ENCODE data around the gene NSMCE4A. TPM values are rescaled to one million over a fixed set of nuclear protein-coding genes. Genes with fewer than 3 reads are reported as not detected.

NSMCE4A gene
- total RNA-seq, 2 experiments from 2014 or later: 34.2 to 36.5 TPM

DNA sequence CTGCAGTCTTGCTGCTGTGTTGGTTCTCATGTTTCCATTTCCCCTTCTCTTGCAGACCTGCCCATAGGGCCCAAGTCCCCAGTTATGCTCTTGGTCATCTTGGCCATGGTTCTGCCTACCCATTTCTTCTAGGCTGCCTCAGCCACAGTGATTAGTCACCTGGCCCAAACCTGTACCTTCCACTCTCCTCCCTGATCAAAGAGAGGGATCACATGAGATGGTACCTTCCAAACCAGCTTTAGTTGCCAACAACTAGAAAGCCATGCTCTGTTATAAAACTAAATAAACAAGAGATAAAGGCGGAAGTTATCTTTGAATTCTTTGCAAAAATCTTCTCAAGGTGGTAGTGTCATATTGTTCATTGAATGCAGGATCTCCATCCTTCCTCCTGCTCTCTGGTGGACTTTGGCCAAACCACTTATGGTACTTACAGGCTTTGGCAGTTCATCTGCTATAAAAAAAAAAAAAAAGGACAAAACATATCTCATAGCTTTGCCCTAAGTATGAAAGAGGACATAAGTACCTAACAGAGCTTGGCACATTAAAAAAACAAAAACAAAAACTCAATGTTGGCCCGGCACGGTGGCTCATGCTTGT lies 39.7 kb upstream of the NSMCE4A start:
- CTCF ChIA-PET: interaction anchor here (0.7 kb wide), 1 partner anchor 1626 kb away, joined by 4 read pairs; no protein-coding TSS in a partner anchor
- intact Hi-C loops (cut with DNase I, micrococcal nuclease): no loop called here
- POLR2A ChIA-PET: no interaction called here
- H3K4me3 Mint-ChIP-seq: no peak overlapping the region
- Histone ChIP-seq H3K9me3 (ENCODE audit: control insufficient read depth in 1 of 2, insufficient read depth in 1 of 2, low read length in 2 of 2) (no peaks in the 10 kb centered on the region), H3K36me3 (ENCODE audit: insufficient read depth, low read length) (no peaks in the 10 kb centered on the region), H3K27me3 (ENCODE audit: control insufficient read depth in 1 of 2, insufficient read depth in 2 of 2, low read length in 2 of 2) (peaks cover 0 to 3% of the 10 kb centered on the region in 2 experiments), H3K27ac (ENCODE audit: low read depth in 1 of 2, low read length in 2 of 2) (no peak overlapping the region), H3K4me3 (ENCODE audit: low read length) (no peak overlapping the region), H3K4me1 (ENCODE audit: insufficient read depth, low read length) (no peaks in the 10 kb centered on the region)
- H3K4me1 Mint-ChIP-seq (ENCODE audit: low read depth): no peaks in the 10 kb centered on the region
- no peak for ATAC-seq (ENCODE audit: poor library complexity)
- DNase-seq: no peak
- no peaks in the 10 kb centered on the region for H3K9me3 Mint-ChIP-seq
- no peaks in the 10 kb centered on the region for H3K36me3 Mint-ChIP-seq (ENCODE audit: low read depth)
- H3K27me3 Mint-ChIP-seq: peaks cover 38% of the 10 kb centered on the region
- TF ChIP-seq, protein P1, sequence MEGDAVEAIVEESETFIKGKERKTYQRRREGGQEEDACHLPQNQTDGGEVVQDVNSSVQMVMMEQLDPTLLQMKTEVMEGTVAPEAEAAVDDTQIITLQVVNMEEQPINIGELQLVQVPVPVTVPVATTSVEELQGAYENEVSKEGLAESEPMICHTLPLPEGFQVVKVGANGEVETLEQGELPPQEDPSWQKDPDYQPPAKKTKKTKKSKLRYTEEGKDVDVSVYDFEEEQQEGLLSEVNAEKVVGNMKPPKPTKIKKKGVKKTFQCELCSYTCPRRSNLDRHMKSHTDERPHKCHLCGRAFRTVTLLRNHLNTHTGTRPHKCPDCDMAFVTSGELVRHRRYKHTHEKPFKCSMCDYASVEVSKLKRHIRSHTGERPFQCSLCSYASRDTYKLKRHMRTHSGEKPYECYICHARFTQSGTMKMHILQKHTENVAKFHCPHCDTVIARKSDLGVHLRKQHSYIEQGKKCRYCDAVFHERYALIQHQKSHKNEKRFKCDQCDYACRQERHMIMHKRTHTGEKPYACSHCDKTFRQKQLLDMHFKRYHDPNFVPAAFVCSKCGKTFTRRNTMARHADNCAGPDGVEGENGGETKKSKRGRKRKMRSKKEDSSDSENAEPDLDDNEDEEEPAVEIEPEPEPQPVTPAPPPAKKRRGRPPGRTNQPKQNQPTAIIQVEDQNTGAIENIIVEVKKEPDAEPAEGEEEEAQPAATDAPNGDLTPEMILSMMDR (IDR thresholded peaks at IDR 0.05): no peak
- H3K27ac Mint-ChIP-seq: no peak overlapping the region

DNA sequence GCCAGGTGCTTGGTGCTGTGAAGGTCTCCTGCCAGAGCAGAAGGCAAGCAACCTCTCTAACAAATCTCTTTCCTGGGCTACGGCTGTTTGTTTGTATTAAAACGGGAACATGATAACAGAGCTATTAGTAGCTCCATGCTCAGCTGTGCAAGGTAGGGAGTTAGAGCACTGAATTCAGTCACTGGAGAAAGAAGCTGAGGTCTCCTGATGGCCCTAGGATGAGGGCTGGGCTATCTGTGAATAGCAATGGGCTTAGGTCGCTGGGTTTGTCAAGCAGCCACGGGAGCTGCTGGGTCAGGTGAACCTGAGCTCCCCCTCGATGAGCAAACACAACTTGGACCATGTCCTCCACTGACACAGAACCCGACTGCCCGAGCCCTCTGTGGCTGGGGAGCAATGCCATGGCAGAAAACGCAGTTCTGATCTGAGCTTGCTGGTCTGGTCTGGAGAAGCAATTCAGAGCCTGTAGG lies 38.3 kb upstream of the NSMCE4A start:
- no peak for ATAC-seq (ENCODE audit: poor library complexity)

DNA sequence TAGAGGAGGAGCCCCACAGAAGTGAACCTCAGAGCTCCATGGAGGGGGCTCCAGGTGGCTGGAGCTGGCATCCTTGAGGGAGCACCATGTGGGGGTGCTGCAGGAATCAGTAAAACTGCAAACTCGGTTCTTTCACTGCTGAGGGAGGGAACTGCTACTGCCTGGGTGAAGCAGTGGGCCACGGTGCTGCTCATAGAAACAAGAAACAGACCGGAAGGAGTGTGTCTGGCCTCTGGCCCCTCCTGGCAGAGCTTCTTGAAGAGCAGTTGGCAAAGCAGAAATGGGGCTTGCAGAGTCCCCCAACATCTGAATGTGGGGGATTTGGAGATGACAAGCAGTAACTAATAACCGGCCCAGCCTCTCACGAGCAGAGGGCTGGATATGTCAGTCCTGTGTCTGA lies 37.7 kb upstream of the NSMCE4A start:
- ChIA-PET POLR2A (interaction anchor here (0.6 kb wide), 1 partner anchor 14 kb away, joined by 4 read pairs; no protein-coding TSS in a partner anchor), CTCF (no interaction called here)
- H3K27me3 Mint-ChIP-seq: peaks cover 41% of the 10 kb centered on the region

More for the DNA sequence above, 38.3 kb upstream of the NSMCE4A start:
- Mint-ChIP-seq H3K4me1 (ENCODE audit: low read depth) (no peaks in the 10 kb centered on the region), H3K9me3 (no peaks in the 10 kb centered on the region), H3K27ac (no peak overlapping the region), H3K4me3 (no peak overlapping the region), H3K36me3 (ENCODE audit: low read depth) (no peaks in the 10 kb centered on the region), H3K27me3 (peaks cover 38% of the 10 kb centered on the region)
- CTCF ChIA-PET: no interaction called here
- POLR2A ChIA-PET: interaction anchor here (0.6 kb wide), 1 partner anchor 14 kb away, joined by 4 read pairs; no protein-coding TSS in a partner anchor
- no peaks in the 10 kb centered on the region for H3K4me1 ChIP-seq (ENCODE audit: insufficient read depth, low read length)
- H3K27me3 ChIP-seq (ENCODE audit: control insufficient read depth in 1 of 2, insufficient read depth in 2 of 2, low read length in 2 of 2): no peaks in the 10 kb centered on the region
- H3K36me3 ChIP-seq (ENCODE audit: insufficient read depth, low read length): no peaks in the 10 kb centered on the region
- no peak overlapping the region for H3K27ac ChIP-seq (ENCODE audit: low read depth in 1 of 2, low read length in 2 of 2)
- no peak overlapping the region for H3K4me3 ChIP-seq (ENCODE audit: low read length)
- TF ChIP-seq, protein P1 (IDR thresholded peaks at IDR 0.05): no peak
- no peak for DNase-seq
- H3K9me3 ChIP-seq (ENCODE audit: control insufficient read depth in 1 of 2, insufficient read depth in 1 of 2, low read length in 2 of 2): no peaks in the 10 kb centered on the region
- intact Hi-C loops (cut with DNase I, micrococcal nuclease): no loop called here

More for the DNA sequence above, 37.7 kb upstream of the NSMCE4A start:
- Histone ChIP-seq H3K27ac (ENCODE audit: low read depth in 1 of 2, low read length in 2 of 2) (no peak overlapping the region), H3K9me3 (ENCODE audit: control insufficient read depth in 1 of 2, insufficient read depth in 1 of 2, low read length in 2 of 2) (no peaks in the 10 kb centered on the region), H3K36me3 (ENCODE audit: insufficient read depth, low read length) (no peaks in the 10 kb centered on the region), H3K4me1 (ENCODE audit: insufficient read depth, low read length) (no peaks in the 10 kb centered on the region), H3K27me3 (ENCODE audit: control insufficient read depth in 1 of 2, insufficient read depth in 2 of 2, low read length in 2 of 2) (no peaks in the 10 kb centered on the region), H3K4me3 (ENCODE audit: low read length) (no peak overlapping the region)
- intact Hi-C loops (cut with DNase I, micrococcal nuclease): no loop called here
- TF ChIP-seq, protein P1 (IDR thresholded peaks at IDR 0.05): no peak
- ATAC-seq (ENCODE audit: poor library complexity) (no peak), DNase-seq (no peak)
- Mint-ChIP-seq H3K36me3 (ENCODE audit: low read depth) (no peaks in the 10 kb centered on the region), H3K4me1 (ENCODE audit: low read depth) (no peaks in the 10 kb centered on the region), H3K9me3 (no peaks in the 10 kb centered on the region), H3K4me3 (no peak overlapping the region), H3K27ac (no peak overlapping the region)

Data from CD4-positive, alpha-beta T cell (primary cell).